22Rv1 (cell line): ENCODE measurements around the gene PRKCB.

ENCODE experiments used
- CTCF ChIP-seq: fragments of 450-650 bp; IDR thresholded peaks from 2 replicates; pipeline ENCODE4 v1.5.1; 2017; ENCODE audit warnings: mild to moderate bottlenecking
- ZFX ChIP-seq: fragments of 450-650 bp; IDR thresholded peaks from 2 replicates; pipeline ENCODE4 v1.6.1; 2017; ENCODE audit warnings: antibody characterized with exemption, borderline replicate concordance

- TF ChIP-seq CTCF (no peak), ZFX (no peak)
Observed at GRCh38 chr16:24007934-24008333, 172.2 kb downstream of the PRKCB start.
